HG02588 (cell line): ENCODE results near the gene AP1G2.
"Not testable (repeated sequence)": the region's sequence is repeated elsewhere in the genome, so short reads cannot be mapped to it uniquely, and the experiment has no call there.

Source experiments
- ATAC-seq: cut with Tn5 transposase; IDR thresholded peaks from one replicate; pipeline ENCODE4 v1.9.1; 2021; ENCODE audit warnings: mild to moderate bottlenecking, moderate library complexity; ENCODE audit not compliant: unreplicated experiment

The AP1G2 gene, protein sequence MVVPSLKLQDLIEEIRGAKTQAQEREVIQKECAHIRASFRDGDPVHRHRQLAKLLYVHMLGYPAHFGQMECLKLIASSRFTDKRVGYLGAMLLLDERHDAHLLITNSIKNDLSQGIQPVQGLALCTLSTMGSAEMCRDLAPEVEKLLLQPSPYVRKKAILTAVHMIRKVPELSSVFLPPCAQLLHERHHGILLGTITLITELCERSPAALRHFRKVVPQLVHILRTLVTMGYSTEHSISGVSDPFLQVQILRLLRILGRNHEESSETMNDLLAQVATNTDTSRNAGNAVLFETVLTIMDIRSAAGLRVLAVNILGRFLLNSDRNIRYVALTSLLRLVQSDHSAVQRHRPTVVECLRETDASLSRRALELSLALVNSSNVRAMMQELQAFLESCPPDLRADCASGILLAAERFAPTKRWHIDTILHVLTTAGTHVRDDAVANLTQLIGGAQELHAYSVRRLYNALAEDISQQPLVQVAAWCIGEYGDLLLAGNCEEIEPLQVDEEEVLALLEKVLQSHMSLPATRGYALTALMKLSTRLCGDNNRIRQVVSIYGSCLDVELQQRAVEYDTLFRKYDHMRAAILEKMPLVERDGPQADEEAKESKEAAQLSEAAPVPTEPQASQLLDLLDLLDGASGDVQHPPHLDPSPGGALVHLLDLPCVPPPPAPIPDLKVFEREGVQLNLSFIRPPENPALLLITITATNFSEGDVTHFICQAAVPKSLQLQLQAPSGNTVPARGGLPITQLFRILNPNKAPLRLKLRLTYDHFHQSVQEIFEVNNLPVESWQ

DNA sequence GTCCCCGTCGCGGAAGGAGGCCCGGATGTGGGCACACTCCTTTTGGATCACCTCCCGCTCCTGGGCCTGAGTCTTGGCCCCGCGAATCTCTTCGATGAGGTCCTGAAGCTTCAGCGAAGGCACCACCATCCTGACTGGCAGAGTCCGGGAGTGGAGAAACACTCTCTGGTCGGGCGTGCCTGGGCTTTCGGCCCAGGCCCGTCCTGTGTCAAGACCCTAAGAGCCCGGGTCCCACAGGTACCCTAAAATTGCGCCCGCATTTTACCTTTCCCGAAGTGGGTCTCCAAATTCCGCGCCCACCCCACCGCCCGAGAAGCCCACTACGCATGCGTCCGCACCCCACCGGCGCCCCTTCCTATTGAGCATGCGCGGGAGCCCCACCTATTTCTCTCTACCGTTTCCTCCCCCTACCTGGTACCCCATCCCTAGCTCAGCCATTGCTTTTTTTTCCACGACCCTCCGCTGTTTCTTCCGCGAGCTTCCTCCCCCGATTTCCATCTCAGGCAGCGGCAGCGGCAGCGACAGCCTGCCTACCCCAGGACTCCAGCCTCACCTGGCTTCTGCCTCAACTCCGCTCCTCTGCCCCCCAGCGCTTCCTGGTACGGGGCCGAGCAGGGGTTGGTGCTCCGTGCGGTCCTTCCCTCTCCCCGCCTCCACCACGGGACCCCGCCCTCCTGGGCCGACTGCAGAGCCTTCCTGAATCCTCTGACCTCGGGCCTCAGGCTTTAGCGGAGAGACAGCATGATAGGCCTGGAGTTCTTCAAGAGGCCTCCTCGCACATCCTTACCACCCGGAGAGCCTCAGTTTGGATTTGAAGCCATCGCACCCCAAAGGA is at the start of gene AP1G2:
TSS of gene AP1G2 (minus strand) at position 606 of the 835 bp plus-strand sequence. CDS start at position 129, 477 bp downstream.
- peak; percentile 92 for ATAC-seq

DNA sequence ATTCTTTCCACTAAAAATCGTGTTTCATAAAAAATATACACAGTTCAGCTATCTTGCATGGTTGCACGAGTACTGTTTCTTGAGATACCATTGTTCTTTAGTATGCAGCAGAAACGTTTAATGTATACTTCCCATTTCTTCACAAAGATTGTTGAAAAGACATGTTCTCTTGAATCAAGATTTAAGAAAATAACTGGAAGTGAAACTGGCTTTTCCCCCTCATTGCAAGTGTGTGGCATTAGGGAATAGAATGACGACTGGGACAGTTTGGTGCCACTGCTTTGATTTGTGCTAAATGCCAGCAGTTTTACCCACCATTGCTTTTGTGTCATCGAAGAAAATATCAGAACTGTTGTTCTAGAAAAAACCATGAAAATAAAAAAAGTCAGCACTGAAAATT is 48.3 kb upstream of the AP1G2 start:
- no peak for ATAC-seq

DNA sequence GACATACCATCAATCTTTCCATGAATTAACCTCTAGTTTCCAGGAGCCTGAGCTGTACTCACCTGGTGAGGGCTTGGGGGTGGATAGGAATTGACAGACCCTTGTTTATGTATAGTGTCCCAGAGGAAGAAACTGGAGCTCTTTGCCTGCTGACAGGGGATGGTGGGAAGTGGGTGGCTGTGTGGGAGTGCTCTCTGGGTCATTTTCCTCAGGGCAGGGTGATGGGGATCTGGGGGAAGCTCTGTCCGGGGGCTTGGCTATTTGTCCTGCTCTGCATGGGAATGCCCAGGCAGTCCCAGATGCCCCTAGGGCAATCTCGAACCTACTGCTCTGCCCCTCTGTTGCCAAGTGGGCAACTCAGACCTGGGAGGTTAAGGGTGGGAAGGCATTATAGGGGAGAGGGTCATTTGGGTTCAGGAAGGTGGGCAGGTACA is 46.8 kb upstream of the AP1G2 start:
- no peak for ATAC-seq

DNA sequence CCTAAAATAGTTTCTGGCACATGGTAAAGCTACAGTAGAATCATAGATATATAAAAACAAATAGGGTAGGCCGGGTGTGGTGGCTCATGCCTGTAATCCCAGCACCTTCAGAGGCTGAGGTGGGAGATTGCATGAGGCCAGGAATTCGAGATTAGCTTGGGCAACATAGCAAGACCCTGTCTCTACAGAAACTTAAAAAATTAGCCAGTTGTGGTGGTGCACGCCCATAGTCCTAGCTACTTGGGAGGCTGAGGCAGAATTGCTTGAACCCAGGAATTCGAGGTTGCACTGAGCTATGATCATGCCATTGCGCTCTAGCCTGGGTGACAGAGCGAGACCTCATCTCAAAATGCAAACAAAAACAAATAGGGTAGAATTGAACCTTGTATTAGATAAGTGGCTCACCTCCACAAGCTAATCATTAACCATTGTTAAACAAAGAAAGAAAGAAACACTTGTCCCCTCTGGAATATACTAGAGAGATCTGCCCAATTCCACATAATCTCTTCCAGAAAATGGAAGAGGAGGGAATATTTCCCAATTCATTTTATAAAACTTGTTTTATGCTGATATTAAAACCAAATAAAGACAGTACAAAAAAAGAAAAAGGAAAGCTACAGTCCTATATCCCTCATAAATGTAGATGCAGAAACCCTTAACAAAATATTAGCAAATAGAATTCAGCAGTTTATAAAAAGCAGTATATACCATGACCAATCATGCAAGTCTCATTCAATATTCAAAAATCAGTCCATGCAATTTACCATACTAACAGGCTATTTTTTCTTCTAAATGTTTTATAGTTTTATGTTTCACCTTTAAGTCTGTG is 45.9 kb upstream of the AP1G2 start:
- no peak for ATAC-seq

DNA sequence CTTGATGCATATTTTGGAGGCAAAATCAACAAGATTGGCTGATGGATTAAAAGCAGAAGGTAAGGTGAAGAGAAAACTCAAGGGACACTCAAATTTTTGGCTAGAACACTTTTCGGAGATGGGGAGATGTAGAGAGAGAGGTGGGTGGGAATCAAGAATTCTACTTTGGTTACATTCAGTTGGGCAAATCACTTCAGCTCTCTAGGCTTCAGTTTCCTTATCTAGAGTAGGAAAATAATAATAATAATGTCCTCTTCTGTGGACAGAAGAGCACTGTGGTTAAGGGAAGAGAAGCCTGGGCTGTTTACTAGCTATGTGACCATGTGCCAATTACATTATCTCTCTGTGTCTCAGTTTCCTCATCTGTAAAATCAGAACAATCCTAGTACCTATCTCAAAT is 45.2 kb upstream of the AP1G2 start:
- ATAC-seq, result no peak

DNA sequence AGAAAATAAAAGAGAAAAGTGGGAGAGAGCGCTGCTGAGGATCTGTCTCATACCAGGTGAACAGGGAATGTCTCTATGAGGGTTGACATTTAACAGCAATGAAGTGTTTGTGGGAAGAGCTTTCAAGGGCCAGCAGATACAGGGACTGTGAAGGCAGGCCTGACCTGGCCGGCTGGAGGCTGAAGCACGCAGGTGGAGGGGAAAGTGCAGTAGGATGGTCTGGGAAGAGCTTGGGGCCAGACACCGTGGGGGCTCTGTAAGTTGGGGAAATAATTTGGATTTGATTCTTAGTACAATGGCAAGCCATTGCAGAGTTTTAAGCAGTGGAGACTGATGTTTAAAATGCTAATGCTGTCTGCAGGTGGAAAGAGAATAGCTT is 44.8 kb upstream of the AP1G2 start:
- ATAC-seq, result no peak

DNA sequence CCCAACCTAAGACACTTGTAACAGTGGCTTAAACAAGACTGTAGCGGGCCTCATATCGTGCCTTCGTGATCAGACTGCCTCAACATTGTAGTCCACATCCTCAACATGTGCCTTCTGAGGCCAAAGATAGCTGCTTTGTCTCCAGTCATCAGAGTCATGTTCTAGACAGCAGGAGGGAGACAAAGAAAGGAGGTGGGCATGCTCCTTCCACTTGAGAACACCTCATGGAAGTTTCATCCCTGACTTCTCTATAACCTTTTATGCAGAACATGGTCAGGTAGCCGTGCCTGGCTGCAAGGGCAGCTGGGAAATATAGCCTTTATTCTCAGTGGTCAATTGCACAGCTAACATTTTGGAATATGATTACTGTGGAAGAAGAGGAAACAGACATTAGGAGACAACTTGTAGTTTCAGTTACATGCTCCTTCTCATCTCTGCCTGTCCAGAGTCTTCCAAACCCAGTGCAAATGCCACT is 43.3 kb upstream of the AP1G2 start:
- ATAC-seq, result no peak

DNA sequence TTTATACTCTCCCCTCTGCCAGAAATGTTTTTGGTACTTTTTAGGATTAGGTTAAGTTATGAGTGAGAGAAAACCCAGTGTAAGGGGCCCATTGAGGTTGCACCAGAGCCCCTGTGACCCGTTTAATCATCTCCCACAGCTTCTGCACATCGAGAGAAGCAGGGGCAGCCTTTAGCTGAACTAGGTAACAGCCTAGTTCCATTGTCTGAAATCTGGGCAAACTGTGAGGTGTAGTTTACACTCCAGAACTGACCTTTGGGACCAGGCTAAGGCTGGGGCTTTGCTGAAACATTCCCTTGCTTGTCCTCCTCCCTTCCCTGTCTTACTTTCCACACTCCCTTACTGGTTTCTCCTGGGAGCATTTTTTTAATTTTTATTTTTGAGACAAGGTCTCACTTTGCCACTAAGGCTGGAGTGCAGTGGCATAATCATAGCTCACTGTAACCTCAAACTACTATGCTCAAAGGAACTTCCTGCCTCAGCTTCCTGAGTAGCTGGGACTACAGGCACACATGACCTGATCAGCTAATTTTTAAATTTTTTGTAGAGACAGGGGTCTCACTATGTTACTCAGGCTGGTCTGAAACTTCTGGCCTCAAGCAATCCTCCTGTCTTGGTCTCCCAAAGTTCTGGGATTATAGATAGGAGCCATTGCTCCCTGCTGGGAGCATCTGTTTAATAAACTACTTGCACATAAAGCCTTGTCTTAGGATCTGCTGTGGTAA is 42.7 kb upstream of the AP1G2 start:
- ATAC-seq, result no peak

DNA sequence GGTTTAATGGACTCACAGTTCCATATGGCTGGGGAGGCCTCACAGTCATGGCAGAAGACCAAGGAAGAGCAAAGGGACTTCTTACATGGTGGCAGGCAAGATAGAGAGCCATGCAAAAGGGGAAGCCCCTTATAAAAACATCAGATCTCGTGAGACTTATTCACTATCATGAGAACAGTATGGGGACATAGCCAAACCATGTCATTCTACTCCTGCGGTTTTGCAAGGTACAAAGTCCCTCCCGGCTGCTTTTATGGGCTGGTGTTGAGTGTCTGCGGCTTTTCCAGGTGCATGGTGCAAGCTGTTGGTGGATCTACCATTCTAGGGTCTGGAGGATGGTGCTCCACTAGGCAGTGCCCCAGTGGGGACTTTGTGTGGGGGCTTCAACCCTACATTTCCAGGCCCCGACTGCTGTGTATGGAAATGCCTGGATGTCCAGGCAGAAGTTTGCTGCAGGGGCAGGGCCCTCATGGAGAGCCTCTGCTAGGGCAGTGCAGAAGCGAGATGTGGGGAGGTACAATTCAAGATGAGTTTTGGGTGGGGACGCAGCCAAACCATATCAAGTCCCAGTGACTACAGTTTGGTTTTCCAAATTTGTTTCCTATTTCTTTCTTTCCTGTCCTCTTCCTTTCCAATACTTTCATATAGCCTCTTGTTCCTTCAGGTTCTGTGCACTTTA is 42.0 kb upstream of the AP1G2 start:
- ATAC-seq, result not testable (repeated sequence)

DNA sequence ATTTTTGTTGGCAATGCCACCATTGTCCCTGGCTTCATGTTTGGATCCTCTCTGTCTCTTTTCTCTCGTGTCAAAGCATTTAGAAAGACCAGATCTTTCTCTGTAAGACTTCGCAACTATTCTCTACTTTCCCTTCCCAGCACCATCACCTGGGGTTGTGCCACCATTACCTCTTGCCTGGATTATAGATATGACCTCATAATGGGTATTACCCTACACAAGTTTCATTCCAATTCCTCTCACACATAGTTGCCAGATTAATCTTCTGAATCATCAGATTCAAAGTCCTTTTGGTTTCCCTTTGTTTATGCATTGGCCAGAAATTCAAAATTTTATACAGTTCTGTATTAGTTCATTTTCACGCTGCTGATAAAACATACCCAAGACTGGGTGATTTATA is 41.4 kb upstream of the AP1G2 start:
- no peak for ATAC-seq

DNA sequence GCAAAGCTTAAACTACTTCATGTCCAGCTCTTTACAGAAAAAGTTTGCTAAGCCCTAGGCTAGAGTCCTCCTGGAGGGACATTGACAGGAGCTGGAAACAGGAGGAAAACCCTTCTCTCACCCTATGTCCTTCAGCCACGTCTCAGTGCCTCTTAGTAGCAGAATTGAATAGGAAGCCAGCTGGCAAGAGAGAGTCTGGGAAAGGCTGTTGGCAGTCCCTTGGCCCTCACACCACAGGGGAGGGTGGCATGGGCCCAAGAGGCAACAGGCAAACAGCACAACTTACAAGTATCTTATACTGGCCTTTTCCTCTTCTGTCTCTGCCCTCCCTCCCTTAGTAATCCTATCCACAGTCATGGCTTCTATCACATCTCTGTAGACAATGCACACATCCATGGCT is 40.9 kb upstream of the AP1G2 start:
- no peak for ATAC-seq

DNA sequence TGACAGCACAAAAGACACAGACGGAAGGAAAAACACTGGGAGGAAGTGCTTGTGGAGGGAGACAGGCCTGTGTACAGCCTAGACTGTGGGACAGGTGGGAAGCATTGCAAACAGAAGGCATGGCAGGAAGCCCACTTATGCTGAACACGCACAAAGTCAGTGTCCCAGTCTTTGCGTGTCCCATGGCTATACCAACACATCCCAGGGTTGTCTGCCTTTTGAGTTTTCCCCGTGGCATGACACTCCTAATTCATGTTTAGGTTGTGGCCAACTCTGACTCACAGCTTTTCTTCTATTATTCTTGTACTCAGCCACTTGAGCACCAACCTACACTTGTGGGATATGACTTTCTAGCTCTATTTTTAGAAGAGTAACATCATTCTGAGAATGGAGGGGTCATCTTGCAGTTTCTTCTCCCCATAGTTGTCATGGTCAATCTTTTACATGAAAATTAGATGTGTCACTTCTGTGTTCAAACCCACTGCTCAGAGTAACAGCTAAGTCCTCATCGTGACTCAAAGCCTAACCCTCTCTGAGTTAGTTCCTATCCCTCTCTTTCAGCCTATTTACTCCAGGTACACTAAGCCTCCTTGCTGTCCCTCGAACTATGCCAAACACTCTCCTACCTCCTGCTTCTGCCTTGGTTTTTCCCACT is 38.5 kb upstream of the AP1G2 start:
- peak; percentile 88 for ATAC-seq

DNA sequence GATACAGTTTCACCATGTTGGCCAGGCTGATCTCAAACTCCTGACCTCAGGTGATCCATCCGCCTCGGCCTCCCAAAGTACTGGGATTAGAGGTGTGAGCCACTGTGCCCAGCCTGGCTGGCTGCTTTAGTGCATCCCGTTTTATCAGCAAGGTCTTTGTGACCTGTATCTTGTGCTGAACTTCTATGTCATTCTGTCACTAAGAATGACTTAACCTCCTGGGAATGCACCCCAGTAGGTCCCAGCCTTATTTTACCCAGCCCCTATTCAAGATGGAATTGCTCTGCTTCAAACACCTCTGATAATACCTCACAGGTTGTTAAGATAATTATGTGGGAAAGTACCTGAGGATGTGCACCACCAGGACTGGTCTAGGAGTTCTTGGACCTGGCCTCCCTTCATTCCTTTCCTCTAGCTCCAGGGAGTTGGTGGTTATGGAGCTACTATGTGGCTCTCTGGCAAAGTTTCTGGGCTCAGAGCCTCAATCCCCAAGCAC is 37.1 kb upstream of the AP1G2 start:
- no peak for ATAC-seq

DNA sequence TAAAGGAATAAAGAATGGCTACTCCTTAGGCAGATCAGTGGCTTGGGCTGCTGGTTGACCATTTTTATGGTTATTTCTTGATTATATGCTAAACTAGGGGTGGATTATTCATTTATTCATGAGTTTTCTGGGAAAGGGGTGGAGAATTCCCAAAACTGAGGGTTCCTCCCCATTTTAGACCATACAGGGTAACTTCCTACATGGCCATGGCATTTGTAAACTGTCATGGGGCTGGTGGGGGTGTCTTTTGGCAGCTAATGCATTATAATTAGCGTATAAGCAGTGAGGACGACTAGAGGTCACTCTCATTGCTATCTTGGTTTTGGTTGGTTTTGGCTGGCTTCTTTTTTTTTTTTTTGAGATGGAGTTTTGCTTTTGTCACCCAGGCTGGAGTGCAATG is 36.6 kb upstream of the AP1G2 start:
- no peak for ATAC-seq

DNA sequence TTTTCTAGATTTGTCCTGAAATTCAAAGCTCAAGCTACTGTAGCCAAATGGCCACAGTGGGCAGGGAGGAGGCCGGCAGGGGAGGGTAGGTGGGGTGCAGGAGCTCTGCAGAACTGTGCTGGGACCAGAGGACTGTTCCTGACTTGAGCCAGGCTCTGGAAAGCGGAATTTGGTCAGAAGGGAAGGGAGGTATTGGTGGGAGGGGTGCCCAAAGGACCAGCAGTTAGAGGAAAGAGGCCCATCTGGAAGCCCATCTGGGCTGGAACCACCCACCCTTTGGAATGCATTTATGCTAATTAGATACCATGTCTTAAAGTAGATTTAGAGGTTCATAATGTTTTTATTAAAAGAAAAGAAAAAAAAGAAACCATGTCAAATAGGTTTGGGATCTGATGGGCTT is 35.5 kb upstream of the AP1G2 start:
- ATAC-seq, result no peak

DNA sequence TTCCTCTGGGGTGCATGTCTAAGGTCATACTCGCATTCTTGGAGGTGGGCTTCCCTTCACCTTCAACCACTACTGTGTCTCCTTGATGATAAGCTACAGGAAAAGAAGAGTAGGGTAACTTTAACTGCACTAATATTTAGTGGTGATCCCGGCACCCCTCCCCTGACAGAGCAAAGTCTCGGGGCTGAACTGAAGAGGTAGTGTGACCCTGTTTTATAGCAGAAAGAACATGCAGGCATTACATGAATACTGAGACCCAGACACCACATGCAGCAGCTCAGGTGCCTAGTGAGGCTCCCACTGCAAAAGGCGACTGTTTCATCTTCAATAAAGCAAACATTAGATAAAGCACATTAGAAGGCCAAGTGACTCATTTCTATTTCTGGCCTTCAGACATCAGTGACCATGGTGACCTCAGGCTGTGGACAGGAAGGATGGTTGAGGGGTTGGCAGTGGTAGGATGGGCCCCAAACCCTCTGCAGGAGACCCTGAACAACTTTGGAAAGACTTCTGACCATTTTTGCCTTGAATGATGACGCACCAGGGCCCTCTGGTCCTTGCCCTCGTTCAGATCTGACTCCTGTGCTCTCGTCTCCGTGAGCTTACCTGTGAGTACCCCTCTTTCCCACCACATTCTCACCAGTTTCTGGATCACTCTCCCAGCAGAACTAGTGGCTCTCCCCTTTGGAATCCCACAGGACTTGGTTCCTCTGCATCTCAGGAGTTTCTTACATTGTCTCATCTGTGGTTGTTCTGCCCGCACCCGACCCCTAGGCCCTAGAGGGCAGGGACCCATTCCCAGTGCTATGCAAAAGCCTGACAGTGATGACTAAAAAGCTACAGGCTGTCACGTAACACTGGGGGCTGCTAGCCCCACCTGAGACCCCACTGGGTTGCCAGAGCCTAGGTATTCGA is 34.8 kb upstream of the AP1G2 start:
- ATAC-seq, result no peak

DNA sequence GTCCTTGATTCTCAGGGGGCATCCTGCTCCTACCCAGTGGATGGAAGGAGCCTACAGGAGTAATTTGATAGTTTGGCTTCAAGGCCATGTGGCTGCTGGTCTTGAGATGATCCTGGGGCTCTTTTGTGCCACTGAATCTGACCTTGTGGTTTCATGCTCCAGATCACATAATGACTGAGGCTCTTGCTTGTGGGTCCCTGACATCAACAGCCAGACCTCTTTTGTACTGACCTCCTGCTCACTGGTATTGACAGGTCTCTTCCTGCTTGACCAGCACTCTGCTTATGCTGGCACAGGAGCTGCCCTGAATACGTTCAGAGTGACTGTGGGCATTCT is 34.2 kb upstream of the AP1G2 start:
- ATAC-seq, result no peak

DNA sequence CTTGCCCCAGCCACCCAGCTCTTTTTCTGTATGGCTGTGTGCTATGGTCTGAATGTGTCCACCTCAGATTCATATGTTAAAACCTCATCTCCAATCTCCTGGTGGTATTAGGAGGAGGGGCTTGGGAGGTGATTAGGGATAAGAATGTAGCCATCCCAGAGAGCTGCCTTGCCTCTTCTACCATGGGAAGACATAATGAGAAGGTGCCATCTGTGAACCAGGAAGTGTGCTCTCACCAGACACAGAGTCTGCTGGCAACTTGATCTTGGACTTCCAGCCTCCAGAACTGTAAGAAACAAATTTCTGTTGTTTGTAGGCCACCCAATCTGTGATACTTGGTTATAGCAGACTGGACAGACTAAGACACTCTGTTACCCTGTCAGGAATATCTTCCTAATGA is 33.8 kb upstream of the AP1G2 start:
- ATAC-seq, result no peak
